ENCODE measurements around the gene SLC35F1. TPM values are rescaled to one million over a fixed set of nuclear protein-coding genes. Genes with fewer than 3 reads are reported as not detected.

SLC35F1 gene
- total RNA-seq, 2 donors from 2014 or later, result 1.1 to 1.3 TPM

GRCh38 chr6:117890172-117890571 lies 16.9 kb upstream of the SLC35F1 start:
- Histone ChIP-seq H3K4me3 (no peak overlapping the region), H3K9me3 (no peaks in the 10 kb centered on the region), H3K4me1 (no peaks in the 10 kb centered on the region), H3K27ac (no peak overlapping the region), H3K27me3 (no peaks in the 10 kb centered on the region), H3K36me3 (no peaks in the 10 kb centered on the region)
- TF ChIP-seq CTCF (IDR thresholded peaks at IDR 0.05), result no peak
- no peak for DNase-seq (ENCODE audit: low spot score)

DNA sequence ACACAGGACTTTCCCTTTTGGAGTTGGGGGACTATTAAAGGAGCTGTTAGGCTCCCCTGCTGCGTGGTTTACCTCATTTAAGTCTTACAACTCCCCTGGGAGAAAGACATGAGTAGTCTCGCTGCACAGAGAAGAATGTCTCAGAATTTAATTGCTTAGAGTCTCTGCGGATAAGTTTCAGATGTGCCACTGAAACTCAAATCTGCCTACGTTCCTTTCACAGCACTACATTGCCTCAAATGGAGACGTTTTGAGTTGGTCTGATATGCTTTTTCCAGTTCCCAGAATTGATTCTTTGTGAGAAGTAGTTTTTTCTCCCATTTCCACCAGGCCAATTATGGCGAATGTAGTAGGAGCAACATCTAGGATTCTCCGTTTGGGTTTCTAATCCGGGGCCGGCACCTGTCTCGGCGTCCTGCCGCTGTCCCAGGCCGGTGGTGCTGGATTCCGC lies 532 bp upstream of the SLC35F1 start:
- no peak for TF ChIP-seq CTCF (IDR thresholded peaks at IDR 0.05)
- Histone ChIP-seq H3K9me3 (no peaks in the 10 kb centered on the region), H3K4me1 (peaks cover 0 to 18% of the 10 kb centered on the region in 2 donors), H3K27me3 (peaks cover 0 to 4% of the 10 kb centered on the region in 2 donors), H3K4me3 (peak overlapping the region; percentile 43 to 56), H3K27ac (no peak overlapping the region), H3K36me3 (no peaks in the 10 kb centered on the region)
- no peak for DNase-seq (ENCODE audit: low spot score)

GRCh38 chr6:117907601-117908245 lies 659 bp downstream of the SLC35F1 start:
- DNase-seq (ENCODE audit: low spot score), result no peak
- Histone ChIP-seq H3K36me3 (no peaks in the 10 kb centered on the region), H3K4me3 (peak overlapping the region; percentile 43 to 56), H3K4me1 (peaks cover 0 to 18% of the 10 kb centered on the region in 2 donors), H3K27me3 (peaks cover 0 to 4% of the 10 kb centered on the region in 2 donors), H3K9me3 (no peaks in the 10 kb centered on the region), H3K27ac (peak overlapping the region in 1 of 2 donors; percentile 13)
- no peak for TF ChIP-seq CTCF (IDR thresholded peaks at IDR 0.05)

DNA sequence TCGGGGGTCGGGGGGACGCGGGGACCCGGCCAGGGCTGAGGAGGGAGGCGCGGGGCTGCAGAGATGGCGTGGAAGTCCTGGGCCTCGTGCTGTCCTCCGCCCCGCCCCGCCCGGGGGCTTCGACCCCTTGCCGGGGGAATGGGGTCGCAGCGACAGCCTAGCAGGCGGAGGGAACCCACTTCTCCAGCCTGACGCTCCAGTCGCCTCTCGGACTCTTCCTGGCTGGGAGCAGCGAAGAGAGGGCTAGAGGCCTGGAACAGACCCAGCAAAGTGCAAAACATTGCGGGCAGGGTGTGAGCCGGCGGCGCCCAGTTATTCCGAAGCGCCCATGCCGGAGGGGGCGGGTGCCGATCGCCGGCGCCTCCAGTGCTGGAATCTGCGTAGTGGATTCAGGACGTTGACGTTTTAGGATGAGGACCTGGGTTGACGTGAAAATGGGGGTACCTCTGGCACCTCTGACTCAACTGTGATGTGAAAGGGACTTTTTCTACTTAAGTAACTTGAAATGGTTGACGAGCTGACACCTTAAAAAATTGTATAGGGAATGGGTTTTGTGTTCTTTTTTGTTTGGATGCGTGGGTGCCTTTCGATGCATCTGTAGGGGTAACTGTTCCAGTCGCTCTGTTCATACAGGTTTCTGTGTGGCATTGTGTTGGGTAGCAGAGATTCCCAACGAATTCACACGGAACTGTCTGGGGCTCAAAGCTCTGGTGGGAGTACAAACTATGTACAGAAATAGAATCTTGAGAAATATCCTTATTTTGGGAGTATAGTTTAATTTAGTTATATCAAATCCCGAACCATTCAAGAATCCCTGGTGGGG lies 1.4 kb downstream of the SLC35F1 start:
- peaks cover 0 to 18% of the 10 kb centered on the region in 2 donors for H3K4me1 ChIP-seq
- no peak for TF ChIP-seq CTCF (IDR thresholded peaks at IDR 0.05)
- H3K4me3 ChIP-seq, result peak overlapping the region; percentile 43 to 56
- H3K27me3 ChIP-seq, result peaks cover 0 to 4% of the 10 kb centered on the region in 2 donors
- peak overlapping the region in 1 of 2 donors; percentile 13 for H3K27ac ChIP-seq
- no peak for DNase-seq (ENCODE audit: low spot score)
- no peaks in the 10 kb centered on the region for H3K36me3 ChIP-seq
- no peaks in the 10 kb centered on the region for H3K9me3 ChIP-seq

DNA sequence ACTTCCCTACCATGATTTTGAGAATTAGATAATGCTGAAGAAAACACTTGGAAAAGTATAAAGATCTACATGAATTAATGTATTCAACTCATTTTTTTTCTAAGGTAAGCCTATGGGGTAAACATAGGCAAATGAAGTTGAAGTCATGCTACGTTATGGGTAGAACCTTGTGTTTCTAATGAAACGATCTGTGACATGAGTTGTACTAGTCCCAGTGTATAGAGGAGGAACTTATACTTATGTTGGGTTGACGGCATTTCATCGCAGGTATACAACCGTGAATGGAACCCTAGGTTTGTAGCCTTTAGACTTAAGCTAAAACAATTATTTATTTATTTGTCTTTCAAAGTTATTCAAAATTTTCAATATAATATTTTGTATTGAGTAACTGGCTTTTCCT lies 2.6 kb downstream of the SLC35F1 start:
- peaks cover 0 to 4% of the 10 kb centered on the region in 2 donors for H3K27me3 ChIP-seq
- H3K9me3 ChIP-seq, result no peaks in the 10 kb centered on the region
- H3K36me3 ChIP-seq, result no peaks in the 10 kb centered on the region
- TF ChIP-seq CTCF (IDR thresholded peaks at IDR 0.05), result no peak
- DNase-seq (ENCODE audit: low spot score), result no peak
- no peak overlapping the region for H3K4me3 ChIP-seq
- H3K27ac ChIP-seq, result no peak overlapping the region
- peaks cover 0 to 18% of the 10 kb centered on the region in 2 donors for H3K4me1 ChIP-seq
